Neuronal stem cell (in vitro differentiated cells): ENCODE data around the gene PAXX.
A peak's percentile ranks its signal among the peaks of the same experiment; 100 is the strongest.

ENCODE experiments used
- DNase-seq: peaks from one replicate; pipeline ENCODE4 v3.0.0-alpha.2; 2013; ENCODE audit warnings: low spot score
- H2AFZ ChIP-seq: one replicate; pipeline ENCODE4 v1.6.1; 2013; ENCODE audit warnings: mild to moderate bottlenecking, low read length, inconsistent platforms
- H2AK5ac ChIP-seq: 2 replicates; pipeline ENCODE4 v1.6.1; 2013; ENCODE audit warnings: low read depth, mild to moderate bottlenecking, inconsistent platforms, low read length, moderate library complexity, mixed read lengths
- H2BK120ac ChIP-seq: 2 replicates; pipeline ENCODE4 v1.6.1; 2013; ENCODE audit warnings: low read depth, mild to moderate bottlenecking, inconsistent platforms, low read length, moderate library complexity, mixed read lengths
- H2BK12ac ChIP-seq: one replicate; pipeline ENCODE4 v1.6.1; 2013; ENCODE audit warnings: low read length, inconsistent platforms
- H2BK15ac ChIP-seq: 2 replicates; pipeline ENCODE4 v1.6.1; 2013; ENCODE audit warnings: mild to moderate bottlenecking, low read length, inconsistent platforms, mixed read lengths
- H2BK5ac ChIP-seq: one replicate; pipeline ENCODE4 v1.6.1; 2013; ENCODE audit warnings: inconsistent platforms, mild to moderate bottlenecking, low read length, moderate library complexity
- H3K14ac ChIP-seq: one replicate; pipeline ENCODE4 v1.6.1; 2013; ENCODE audit warnings: low read length, inconsistent platforms
- H3K18ac ChIP-seq: 2 replicates; pipeline ENCODE4 v1.6.1; 2013; ENCODE audit warnings: low read length, inconsistent platforms
- H3K23ac ChIP-seq: 2 replicates; pipeline ENCODE4 v1.6.1; 2013; ENCODE audit warnings: low read depth, mild to moderate bottlenecking, mixed read lengths, low read length, inconsistent platforms; ENCODE audit not compliant: poor library complexity
- H3K27ac ChIP-seq: replicated peaks from 3 replicates; pipeline ENCODE4 v1.5.1; 2013; ENCODE audit warnings: low read length, inconsistent platforms
- H3K27me3 ChIP-seq, 3 experiments: 2 replicates each; pipeline ENCODE4 v1.6.1; 2013; ENCODE audit warnings: low read length in 3 of 3, mild to moderate bottlenecking in 2 of 3, inconsistent platforms in 1 of 3, low read depth in 1 of 3, mixed read lengths in 1 of 3, moderate library complexity in 1 of 3; ENCODE audit not compliant: control insufficient read depth in 3 of 3, insufficient read depth in 3 of 3
- H3K36me3 ChIP-seq, 2 donors: replicated peaks in 1 of 2; 2 replicates each; pipeline ENCODE4 v1.6.1; 2013; ENCODE audit warnings: low read length in 2 of 2; ENCODE audit not compliant: control insufficient read depth in 2 of 2, insufficient read depth in 2 of 2
- H3K4ac ChIP-seq: 2 replicates; pipeline ENCODE4 v1.6.1; 2013; ENCODE audit warnings: inconsistent platforms, mild to moderate bottlenecking, low read length, moderate library complexity
- H3K4me1 ChIP-seq, 2 donors: 1 replicate in 1 of 2; 2 replicates in 1 of 2; pipeline ENCODE4 v1.6.1; 2013; ENCODE audit warnings: low read length in 2 of 2, low read depth in 1 of 2; ENCODE audit not compliant: control insufficient read depth in 2 of 2, insufficient read depth in 1 of 2
- H3K4me2 ChIP-seq: one replicate; pipeline ENCODE4 v1.6.1; 2013; ENCODE audit warnings: mild to moderate bottlenecking, low read length, inconsistent platforms; ENCODE audit not compliant: insufficient read depth, poor library complexity, severe bottlenecking
- H3K4me3 ChIP-seq, 2 donors: 2 replicates each; pipeline ENCODE4 v1.5.1; 2013; ENCODE audit warnings: low read length in 2 of 2, mild to moderate bottlenecking in 2 of 2, inconsistent platforms in 1 of 2, moderate library complexity in 1 of 2
- H3K79me1 ChIP-seq: one replicate; pipeline ENCODE4 v1.6.1; 2013; ENCODE audit warnings: low read depth, mild to moderate bottlenecking, inconsistent platforms, low read length, moderate library complexity
- H3K9ac ChIP-seq: one replicate; pipeline ENCODE4 v1.6.1; 2013; ENCODE audit warnings: mild to moderate bottlenecking, low read depth, low read length, inconsistent platforms; ENCODE audit not compliant: poor library complexity
- H3K9me3 ChIP-seq, 2 donors: replicated peaks in 1 of 2; 2 replicates each; pipeline versions ENCODE3 to v1.6.1; 2013; ENCODE audit warnings: low read length in 2 of 2, mild to moderate bottlenecking in 2 of 2, inconsistent platforms in 1 of 2, low read depth in 1 of 2, mixed read lengths in 1 of 2, moderate library complexity in 1 of 2; ENCODE audit not compliant: control insufficient read depth in 2 of 2, insufficient read depth in 1 of 2
- H4K8ac ChIP-seq: one replicate; pipeline ENCODE4 v1.6.1; 2013; ENCODE audit warnings: low read depth, mild to moderate bottlenecking, inconsistent platforms, low read length, moderate library complexity
- H4K91ac ChIP-seq: one replicate; pipeline ENCODE4 v1.6.1; 2013; ENCODE audit warnings: low read length, low read depth, mild to moderate bottlenecking, inconsistent platforms; ENCODE audit not compliant: poor library complexity
- WGBS, 2 donors: extraction: QIAGEN DNeasy Blood & Tissue Kit; methylation state at CpG; one replicate each; pipeline ENCODE4 v1.1.7; 2013; ENCODE audit warnings: missing lambda C conversion rate in 2 of 2, mixed read lengths in 1 of 2; ENCODE audit not compliant: insufficient read length in 2 of 2, insufficient replicate concordance in 1 of 2; ENCODE audit errors: extremely low coverage in 2 of 2; 5-methylcytosine and 5-hydroxymethylcytosine counted together

PAXX gene

GRCh38 chr9:136996361-136997292 is 4.4 kb downstream of the PAXX start, which contains the start of gene CLIC3:
TSS of gene CLIC3 (minus strand) at chr9:136996568. CDS start at chr9:136996543, 25 bp downstream.
- Histone ChIP-seq H4K91ac (no peak within 1 kb of the TSS), H2BK12ac (peak within 1 kb of the TSS; percentile 22), H2AFZ (no peak within 1 kb of the TSS), H3K4me1 (peaks cover 9 to 19% of the 10 kb centered on the region in 2 donors), H2AK5ac (peak within 1 kb of the TSS; percentile 88), H3K27me3 (peaks cover 0 to 5% (median 0%) of the 10 kb centered on the region in 3 experiments), H3K4ac (no peak within 1 kb of the TSS), H4K8ac (peak within 1 kb of the TSS; percentile 43), H2BK120ac (no peak within 1 kb of the TSS), H2BK15ac (peak within 1 kb of the TSS; percentile 96), H3K4me2 (peak within 1 kb of the TSS; percentile 56), H3K18ac (peak within 1 kb of the TSS; percentile 92), H3K4me3 (peak within 1 kb of the TSS in 1 of 2 donors; percentile 23), H3K14ac (peak within 1 kb of the TSS; percentile 85), H3K9me3 (no peaks in the 10 kb centered on the region), H3K23ac (peak within 1 kb of the TSS; percentile 68), H3K9ac (peak within 1 kb of the TSS; percentile 81), H3K79me1 (peaks cover 9% of the 10 kb centered on the region), H3K27ac (no peak within 1 kb of the TSS), H2BK5ac (peak within 1 kb of the TSS; percentile 11), H3K36me3 (peaks cover 6 to 15% of the 10 kb centered on the region in 2 donors)
- DNase-seq = no peak
- no CpG with 5 or more reads among the region's 35 CpGs for WGBS, 2 donors

- H3K9ac ChIP-seq = peak overlapping the region; percentile 12
- peak overlapping the region; percentile 96 for H2BK15ac ChIP-seq
- no peak for DNase-seq
- no peak overlapping the region for H4K8ac ChIP-seq
- H3K9me3 ChIP-seq = no peaks in the 10 kb centered on the region
- peak overlapping the region; percentile 21 for H3K14ac ChIP-seq
- peaks cover 9 to 19% of the 10 kb centered on the region in 2 donors for H3K4me1 ChIP-seq
- H3K27me3 ChIP-seq = peaks cover 0 to 5% (median 0%) of the 10 kb centered on the region in 3 experiments
- H2BK12ac ChIP-seq = peak overlapping the region; percentile 0
- WGBS, 2 donors = no CpG with 5 or more reads among the region's 10 CpGs
- no peak overlapping the region for H2AFZ ChIP-seq
- H3K4ac ChIP-seq = no peak overlapping the region
- peak overlapping the region; percentile 10 for H2BK5ac ChIP-seq
- no peak overlapping the region for H3K4me2 ChIP-seq
- H3K18ac ChIP-seq = peak overlapping the region; percentile 92
- H3K79me1 ChIP-seq = peaks cover 8% of the 10 kb centered on the region
- no peak overlapping the region for H3K4me3 ChIP-seq
- no peak overlapping the region for H2BK120ac ChIP-seq
- H2AK5ac ChIP-seq = peak overlapping the region; percentile 88
- no peak overlapping the region for H3K27ac ChIP-seq
- H3K36me3 ChIP-seq = peaks cover 6 to 15% of the 10 kb centered on the region in 2 donors
- no peak overlapping the region for H4K91ac ChIP-seq
- H3K23ac ChIP-seq = peak overlapping the region; percentile 65
Measured at GRCh38 chr9:136997371-136997770, 5.1 kb downstream of the PAXX start.

GRCh38 chr9:136997830-136998234 is 5.6 kb downstream of the PAXX start:
- no peak overlapping the region for H3K27ac ChIP-seq
- no peak overlapping the region for H4K8ac ChIP-seq
- H3K9me3 ChIP-seq = no peaks in the 10 kb centered on the region
- no peak for DNase-seq
- H3K4me1 ChIP-seq = peaks cover 9 to 19% of the 10 kb centered on the region in 2 donors
- H3K79me1 ChIP-seq = peaks cover 4% of the 10 kb centered on the region
- H2AK5ac ChIP-seq = peak overlapping the region; percentile 61
- H3K4ac ChIP-seq = no peak overlapping the region
- H3K4me3 ChIP-seq = no peak overlapping the region
- H2BK120ac ChIP-seq = no peak overlapping the region
- no peak overlapping the region for H3K14ac ChIP-seq
- H3K23ac ChIP-seq = peak overlapping the region; percentile 95
- H3K27me3 ChIP-seq = peaks cover 0 to 5% (median 0%) of the 10 kb centered on the region in 3 experiments
- H4K91ac ChIP-seq = no peak overlapping the region
- peak overlapping the region; percentile 44 for H3K9ac ChIP-seq
- H2BK5ac ChIP-seq = peak overlapping the region; percentile 10
- no peak overlapping the region for H3K4me2 ChIP-seq
- no peak overlapping the region for H2BK12ac ChIP-seq
- H3K36me3 ChIP-seq = peaks cover 6 to 15% of the 10 kb centered on the region in 2 donors
- peak overlapping the region; percentile 96 for H2BK15ac ChIP-seq
- WGBS, 2 donors = no CpG with 5 or more reads among the region's 18 CpGs
- no peak overlapping the region for H3K18ac ChIP-seq
- no peak overlapping the region for H2AFZ ChIP-seq
